ENCODE data around the gene ATXN1.

The ATXN1 gene

DNA sequence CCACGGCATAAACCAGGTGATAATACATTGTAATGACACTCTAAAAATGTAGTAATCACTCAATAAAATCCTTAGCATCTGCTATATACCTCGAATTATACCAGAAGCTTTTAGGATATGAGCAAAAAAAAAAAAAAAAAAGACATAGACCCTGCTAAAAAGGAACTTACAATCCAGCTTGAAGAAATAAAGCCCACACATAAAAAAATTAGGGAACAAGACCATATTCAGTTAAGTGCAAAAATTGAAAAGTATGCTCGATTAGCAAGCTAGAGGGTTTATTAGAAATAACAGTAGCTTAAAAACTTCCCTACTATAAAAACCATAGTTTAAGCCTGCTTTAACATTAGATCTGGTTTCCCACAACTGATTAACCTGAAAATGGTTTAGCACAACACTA lies 387.2 kb downstream of the ATXN1 start:
- no peak for DNase-seq

DNA sequence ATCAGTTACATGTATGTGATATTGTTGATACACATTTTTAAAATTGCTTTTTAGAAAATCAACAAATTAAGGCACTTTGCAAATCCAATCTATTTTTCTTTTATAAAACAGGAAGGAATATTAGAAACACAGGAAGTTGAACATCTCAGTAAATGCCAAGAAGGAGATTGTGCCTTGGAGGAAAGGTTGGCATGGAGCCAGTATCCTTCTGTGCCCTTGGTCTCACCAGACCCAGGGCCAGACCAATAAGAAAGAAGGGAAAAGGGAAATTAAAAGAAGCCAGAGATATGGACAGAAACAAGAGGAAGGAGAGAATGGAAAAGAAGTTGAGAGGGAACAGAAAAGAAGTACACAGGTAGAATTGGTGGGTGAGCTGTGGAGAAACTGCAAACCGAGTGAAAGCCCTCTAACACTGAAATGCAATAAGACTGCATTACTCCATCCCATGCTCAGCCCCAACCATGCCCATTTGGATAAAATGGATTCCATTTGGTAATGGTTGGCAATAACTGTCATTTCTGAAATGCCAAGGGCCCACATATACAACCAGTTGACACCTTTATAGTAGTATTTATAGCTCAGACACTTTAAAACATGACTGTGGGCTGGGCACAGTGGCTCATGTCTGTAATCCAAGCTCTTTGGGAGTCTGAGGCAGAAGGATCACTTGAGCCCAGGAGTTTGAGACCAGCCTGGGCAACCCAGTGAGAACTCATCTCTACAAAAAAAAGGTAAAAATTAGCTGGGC lies 389.1 kb downstream of the ATXN1 start:
- no peak for DNase-seq

DNA sequence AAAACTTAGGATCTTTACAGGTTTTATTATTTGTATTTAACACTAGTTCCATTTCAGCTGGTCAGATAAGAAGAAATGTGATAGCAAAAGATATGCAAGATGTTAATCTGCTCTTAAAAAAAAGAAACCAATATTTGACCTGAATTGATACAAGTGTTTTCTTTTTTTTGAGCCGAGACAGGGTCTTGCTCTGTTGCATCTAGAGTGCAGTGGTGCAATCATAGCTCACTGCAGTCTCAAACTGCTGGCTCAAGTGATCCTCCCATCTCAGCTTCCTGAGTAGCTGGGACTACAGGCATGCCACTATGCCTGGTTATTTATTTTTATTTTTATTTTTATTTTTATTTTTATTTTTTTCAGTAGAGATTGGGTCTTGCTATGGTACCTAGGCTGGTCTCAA lies 389.9 kb downstream of the ATXN1 start:
- DNase-seq, result no peak

DNA sequence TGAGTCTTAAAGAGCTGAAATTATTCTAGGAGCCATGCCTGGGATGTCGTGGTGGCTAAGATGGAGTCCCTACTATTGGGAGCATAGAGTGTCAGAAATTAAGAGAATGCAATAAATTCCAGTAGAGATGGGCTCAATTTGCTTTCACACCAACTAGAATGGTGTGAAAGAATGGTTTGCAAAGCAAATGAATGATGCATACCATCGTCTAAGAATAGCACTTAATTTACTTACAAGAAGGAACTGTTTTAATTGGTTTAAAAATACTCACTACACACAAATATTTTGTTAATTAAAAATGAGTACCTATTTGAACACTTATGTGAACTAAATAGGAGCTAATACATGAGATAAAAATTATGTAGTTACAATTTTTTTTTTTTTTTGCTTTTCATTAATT lies 390.3 kb downstream of the ATXN1 start:
- no peak for DNase-seq

DNA sequence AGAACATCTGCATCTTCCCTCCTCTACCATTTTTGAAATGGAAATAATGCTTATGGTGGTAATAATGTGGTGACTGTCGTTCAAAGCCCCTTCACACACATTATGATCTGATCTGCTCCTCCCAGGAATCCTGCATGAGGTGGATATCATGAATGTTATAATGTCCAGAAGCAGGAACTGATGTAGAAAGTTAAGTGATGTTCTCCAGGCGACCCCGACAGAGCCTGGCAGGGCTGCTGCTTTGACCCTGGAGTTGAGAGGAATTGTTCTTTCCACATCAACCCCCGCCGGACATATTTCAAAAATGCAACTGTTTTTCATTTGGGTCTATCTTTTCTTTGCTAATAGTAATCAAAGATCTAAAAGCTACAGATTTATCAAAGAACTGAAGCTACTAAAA lies 391.3 kb downstream of the ATXN1 start:
- no peak for DNase-seq

DNA sequence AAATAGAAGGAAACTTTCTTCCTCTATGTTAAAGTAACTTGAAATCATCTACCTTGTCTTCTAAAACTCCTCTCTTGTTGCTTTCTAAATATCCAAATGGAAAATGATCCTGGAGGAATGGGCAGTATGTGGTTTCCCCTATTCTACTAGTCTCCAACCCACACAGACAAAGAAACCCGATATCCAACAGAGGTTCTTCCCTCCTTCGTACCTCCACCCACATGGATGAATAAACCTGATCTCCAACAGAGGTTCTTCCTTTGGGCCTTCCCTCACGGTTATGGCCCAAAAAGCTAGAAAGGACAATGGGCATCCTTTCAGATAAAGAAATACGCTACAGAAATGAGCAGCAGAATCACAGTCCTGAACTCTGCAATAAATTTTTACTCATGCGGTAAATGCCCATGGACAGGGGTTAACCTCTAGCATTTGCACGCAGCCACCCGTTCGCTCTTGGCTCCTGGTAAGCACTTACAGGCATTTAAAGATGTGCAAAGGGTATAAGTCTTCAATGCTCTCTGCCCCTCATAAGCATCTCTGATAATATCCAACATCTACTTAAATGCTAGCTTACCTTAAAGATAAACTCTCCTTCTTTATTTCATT lies 392.0 kb downstream of the ATXN1 start:
- no peak for DNase-seq

DNA sequence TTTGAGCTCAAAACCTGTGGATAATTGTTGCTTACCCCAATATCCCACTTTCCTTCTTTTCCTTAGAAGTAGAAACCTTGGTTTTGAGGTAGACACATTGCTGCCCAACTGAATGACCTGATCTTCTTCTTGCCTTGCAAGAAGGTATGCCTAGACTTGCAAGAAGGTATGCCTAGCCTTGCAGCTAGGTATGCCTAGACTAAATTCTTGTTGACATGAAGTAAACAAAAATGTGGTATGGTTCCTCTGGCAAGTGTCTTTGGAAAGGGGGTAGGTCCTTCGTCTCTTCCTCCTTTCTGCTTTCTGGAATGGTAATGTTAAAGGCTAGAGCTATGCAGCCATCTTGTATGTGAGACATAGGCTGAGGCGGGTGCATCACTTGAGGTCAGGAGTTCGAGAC lies 393.7 kb downstream of the ATXN1 start:
- DNase-seq, result no peak

DNA sequence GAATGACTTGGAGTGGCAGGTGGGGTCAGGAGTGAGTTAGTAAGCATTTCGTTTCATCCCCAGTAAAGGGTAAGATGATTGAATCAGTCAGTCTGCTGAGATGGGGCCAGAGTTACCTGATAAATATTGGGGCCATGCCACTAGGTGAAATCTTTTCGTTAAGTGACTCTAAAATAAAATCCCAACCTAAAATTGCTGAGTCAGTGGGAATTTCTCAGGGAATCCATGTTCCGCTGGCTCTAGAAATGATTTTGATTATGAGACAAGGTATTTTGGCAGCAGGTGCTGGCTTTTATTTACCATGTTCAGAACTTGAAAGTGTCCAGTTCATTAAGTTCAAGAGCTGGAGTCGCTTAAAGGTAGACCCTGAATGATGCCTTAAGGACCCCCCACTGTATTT lies 397.5 kb downstream of the ATXN1 start:
- DNase-seq, result no peak

DNA sequence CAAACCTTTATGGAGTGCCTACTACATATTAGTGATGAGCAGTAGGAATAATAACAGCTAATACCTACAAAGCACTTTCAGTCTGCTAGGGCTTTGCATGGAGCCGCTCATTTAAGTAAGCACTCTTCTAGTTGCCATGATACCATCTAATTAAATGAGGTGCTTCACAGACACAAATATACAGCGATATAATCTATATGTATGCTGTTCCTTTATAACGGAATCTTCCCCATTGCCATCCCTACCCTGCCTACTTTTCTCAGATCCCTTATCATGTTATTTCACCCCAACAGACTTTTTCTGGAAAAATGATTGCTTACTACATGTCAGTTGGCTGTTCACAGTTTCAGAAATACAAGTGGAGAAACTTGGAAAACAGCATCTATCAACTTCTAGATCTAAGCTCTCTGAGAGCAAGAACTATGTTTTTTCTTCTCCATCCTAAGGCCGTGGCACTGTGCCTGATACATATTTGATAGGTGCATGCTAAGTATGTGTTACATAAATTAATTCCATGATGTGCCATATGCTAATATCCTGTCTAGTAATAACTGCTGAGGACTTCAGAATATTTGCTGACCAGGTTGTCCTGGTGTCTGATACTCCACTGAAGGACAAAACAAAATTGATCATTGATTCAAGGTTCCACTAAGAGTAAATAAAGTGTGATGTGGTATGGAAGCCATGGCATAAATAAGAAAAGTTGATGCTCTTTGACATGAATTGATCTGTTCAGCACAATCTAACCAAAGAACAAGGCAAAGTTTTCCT lies 398.3 kb downstream of the ATXN1 start:
- DNase-seq, result no peak

DNA sequence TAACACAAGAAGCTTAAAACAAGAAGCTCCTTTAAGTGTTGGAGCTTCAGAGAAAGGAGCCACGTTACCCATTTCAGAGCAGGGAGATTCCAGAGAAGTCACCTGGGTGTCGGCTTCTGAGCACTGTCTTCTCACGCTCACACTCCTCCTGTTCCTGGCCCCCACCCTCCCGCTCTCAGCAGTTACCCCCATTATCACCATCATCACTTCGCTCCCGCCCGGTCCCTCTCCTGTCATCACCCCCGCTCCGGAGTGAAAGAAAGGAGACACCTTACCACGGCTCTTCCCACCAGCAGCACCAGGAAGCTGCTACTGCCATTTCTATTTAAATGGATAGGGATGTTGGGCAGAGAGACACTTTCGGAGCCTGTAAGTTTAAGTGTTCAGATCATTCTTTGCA lies 399.0 kb downstream of the ATXN1 start:
- no peak for DNase-seq

DNA sequence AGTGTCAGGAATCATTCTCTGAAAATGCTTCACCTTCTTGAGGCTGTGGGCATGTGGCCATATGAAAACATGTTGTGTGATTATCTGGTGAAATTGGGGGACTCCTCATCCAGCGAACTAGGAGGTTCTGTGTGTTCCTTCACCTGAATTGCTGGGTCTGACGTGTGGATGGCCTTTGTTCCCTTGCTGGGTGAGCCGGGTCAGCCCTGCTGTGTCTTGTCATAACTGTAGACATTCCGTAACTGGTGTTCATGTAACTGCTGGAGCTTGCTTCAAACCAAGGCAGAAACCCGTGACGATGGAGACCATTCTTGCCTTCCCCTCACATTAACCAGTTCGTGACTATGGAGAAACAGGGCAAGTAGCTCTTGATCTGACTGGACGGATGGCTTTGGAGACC lies 399.4 kb downstream of the ATXN1 start:
- DNase-seq, result no peak

DNA sequence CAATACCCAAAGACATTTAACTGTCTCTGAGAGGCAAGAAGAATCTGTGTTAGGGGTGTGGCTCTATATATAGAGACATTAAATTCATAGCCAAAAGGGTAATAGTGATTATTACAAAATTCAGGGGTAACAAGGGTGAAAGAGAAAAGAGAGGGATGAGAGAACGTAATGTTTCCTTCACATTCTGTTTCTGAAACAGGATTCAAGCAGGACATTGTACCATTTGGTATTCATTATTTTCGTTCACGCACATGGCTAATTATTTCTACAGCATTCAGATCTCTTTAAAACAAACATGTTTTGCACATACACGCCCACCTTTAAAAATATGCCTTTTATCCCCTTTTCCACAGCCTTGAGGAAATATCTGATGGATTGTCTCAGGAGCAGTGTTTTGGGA lies 400.1 kb downstream of the ATXN1 start:
- DNase-seq, result no peak

DNA sequence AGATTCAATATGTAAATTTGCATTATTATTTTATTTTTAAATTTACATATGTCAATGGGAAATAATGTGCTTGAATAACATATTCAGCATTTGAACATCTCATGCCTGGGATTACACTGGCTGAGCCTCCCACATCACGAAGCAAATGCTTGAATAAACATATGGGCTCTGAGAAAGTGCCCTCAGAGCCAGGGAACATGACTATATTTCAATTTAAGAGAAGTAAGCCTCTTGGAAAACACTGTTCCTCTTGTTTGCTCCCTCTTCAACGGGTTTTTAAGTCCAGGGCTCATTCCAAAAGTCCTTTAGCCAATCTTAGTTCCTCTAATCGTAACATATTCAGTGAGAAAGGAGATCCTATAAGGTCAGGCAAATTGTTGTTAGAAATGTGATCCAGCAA lies 400.9 kb downstream of the ATXN1 start:
- no peak for DNase-seq

DNA sequence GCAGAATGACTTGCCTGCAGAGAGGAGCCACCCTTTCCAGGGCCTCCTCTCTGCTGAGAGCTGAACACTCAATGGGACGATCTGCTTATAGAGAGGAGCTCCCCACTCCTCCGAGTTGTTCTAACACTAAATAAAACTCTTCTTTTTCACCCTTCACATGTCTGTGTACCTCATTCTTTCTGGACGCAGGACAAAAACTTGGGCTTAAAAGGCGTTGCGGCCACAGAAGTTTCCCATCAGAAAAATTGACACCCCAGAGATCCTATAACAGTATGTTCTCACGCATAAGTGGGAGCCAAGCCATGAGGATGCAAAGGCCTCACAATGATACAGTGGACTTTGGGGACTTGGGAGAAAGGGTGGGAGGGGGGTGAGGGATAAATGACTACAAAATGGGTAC lies 401.7 kb downstream of the ATXN1 start:
- DNase-seq, result no peak

DNA sequence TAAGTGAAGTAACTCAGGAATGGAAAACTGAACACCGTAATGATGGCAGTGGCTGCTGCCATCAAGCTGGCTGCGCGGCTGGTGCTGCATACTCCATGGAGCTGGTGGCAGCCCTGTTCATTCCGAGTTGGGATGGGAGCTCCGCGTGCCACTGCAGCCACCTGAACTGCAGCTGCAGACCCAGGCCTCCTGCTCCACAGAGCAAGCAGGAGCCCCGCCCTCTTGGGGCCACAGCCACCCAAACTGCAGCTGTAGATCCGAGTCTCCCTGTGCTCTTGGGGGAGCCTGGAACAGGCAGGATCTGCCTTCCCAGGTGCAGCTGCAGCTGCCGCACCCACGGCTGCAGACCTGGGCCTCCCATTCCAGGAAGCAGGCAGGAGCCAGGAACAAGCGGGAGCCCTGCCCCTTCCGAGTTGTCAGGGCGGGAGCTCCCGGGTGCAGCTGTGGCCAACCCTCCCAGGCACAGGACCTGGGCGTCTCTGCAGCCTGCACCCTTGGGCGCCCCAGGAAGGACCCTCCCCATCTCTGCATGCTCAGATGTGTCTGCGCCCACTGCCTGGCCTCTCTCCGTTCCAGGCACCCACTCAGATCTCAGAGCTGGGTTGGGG lies 402.6 kb downstream of the ATXN1 start:
- no peak for DNase-seq

DNA sequence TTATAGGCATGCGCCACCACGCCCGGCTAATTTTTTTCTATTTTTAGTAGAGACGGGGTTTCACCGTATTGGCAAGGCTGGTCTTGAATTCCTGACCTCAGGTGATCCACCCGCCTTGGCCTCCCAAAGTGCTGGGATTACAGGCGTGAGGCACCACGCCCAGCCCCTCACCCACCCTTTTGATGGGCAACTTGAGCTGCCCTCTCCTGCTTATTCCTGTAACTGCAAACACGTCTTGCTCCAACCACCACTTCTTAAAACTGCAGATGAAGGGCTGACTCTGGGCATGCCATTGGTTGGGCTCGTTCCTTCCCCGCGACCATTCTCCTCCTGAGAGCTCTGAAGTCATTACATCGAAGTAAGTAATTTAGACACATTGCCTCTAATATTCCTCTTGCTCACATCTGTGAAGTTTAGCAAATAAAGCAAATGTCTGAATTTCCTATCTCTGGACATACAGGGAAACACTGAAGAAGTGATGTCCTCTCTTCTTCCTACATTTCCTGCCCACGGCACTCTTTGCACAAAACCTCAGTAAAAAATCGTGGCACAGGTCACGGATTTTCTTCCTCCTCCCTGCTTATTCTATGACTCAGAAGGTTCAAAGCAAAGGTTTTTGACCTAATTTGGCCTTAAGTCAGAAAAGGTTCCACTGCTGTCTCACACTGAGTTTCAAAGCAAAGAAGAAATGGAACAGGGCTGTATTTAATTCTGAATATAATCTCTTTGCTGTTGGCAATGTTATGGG lies 405.4 kb downstream of the ATXN1 start:
- no peak for DNase-seq

DNA sequence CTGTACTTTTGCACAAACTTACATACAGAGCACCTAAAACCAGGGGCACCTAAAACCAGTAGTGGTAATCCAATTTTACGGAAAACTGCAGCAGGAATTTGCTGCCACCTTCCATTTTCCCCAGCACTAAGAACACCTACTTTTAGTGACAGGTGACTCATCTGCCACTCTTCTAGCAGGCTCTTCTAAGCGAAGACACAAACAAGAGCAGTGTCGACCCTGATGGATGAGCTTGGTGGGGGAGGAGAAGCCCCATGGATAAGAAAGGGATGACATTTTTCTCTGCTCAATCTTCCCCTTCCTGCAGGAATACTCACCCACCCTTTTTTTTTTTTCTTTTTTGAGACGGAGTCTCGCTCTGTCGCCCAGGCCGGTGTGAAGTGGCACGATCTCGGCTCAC lies 406.0 kb downstream of the ATXN1 start:
- DNase-seq, result no peak

DNA sequence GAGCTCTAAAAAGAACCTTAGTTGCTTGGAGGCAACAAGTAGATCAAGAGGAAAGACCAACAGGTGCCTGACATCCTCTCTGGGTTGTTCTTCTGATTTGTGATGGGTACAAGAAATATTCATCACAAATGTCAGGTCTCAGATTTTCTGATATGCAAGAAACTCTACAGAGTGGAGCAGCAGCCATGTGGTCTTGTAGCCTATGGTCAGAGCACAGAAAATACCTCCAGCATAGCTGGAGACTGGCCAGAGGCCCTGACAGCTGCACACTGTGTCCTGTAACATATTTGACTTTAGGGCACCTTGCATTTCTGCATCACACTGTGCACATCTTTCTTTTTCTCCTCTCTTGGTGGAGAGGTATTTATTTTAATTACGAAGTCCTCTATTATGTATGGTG lies 406.6 kb downstream of the ATXN1 start:
- DNase-seq, result no peak

DNA sequence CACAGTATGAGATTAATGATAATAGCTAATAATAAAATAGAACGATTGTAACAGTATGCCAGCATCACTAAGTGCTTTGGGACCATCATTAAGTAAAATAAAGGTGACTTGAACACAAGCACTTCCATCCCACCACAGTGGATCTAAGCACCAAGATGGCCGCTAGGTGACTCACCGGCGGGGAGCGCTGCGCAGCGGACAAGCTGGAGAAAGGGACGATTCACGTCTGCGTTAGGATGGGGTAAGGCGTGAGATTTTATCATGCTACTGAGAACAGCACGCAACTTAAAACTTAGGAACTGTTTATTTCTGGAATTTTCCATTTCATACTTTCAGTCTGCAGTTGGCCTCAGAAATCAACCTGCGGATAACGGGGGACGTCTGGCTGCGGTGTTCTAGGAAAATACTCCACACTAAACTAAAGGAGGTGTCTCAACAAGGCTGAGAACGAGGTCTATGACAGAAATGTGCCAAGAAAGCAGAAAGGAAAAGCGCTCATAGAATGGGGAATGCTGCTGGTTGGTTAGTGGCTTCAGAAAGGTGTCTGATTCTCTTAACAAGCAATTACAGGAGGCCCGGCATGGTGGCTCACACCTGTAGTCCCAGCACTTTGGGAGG lies 408.3 kb downstream of the ATXN1 start:
- DNase-seq, result no peak

DNA sequence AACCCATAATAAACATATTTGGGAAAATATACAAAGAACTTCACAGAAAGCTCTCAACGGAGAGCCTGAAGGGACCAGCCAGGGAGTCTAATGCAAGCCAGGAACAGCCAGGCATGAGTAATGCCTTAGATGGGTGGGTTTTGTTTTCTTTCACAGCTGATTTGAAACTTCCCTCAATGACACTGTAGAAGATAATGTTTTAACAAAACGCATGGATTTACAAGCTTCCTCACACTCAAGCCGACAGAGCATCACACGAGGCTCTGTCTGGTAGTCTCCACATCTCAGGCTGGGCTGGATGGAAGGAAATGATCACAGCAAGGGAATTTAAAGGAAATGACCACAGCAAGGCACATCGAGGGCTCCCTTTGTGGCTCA lies 409.0 kb downstream of the ATXN1 start:
- no peak for DNase-seq

DNA sequence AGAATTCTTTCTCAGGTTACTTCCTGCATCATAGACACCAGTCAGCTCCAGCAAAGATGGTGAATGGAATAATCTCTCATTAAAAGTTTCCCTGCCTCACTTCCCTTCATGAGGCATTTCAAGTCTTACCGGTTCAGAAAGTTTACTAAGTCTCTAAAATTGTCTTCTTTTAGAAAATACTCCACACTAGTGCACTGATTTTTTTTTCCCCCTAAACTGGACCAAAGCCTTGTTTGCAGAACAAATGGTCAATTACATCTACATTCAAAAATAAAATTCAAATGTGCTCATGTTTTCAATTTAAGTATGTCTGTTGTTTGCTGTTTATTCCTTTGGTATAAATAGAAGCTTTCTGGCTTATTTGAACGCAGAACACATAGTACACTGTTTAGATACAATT lies 411.7 kb downstream of the ATXN1 start:
- no peak for DNase-seq

DNA sequence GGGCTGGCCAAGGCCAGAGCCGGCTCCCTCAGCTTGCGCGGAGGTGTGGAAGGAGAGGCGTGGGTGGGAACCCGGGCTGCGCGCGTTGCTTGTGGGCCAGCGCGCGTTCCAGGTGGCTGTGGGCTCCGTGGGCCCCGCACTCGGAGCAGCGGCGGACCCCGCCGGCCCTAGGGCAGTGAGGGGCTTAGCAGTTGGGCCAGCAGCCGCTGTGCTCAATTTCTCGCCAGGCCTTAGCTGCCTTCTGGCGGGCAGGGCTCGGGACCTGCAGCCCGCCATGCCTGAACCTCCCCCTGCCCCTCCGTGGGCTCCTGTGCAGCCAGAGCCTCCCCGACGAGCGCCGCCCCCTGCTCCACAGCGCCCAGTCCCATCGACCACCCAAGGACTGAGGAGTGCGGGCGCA lies 414.4 kb downstream of the ATXN1 start:
- no peak for DNase-seq
